Measurements from ENCODE around the gene CDC73.

DNA sequence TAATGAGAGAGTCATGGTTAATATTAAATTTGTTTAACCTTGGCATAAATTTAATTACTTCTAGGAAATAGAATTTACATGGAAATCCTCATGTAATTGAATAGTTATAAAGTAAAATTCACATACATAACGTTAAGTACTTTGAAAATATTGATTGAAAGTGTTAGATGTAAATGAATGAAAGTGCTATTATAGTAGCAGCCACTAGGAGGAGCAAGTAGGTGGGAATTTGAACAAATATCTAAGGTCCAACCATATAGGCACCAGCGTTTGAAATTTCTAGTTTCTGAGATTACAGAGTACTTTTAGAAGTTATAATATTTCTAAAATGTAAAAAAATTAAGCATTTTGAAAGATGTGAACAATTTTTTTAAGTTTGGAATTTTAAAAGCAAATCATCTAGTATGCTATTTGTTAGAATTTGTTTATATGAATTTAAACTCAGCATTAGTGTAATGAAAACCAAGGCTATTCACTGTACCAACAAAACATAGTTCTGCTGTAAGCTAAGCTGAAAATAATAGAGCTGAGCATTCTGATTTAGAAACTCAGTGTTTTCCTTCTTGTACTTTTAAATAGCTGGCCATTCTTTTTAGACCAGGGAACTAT lies 61.3 kb downstream of the CDC73 start:
- TF ChIP-seq POLR2AphosphoS5 (IDR thresholded peaks at IDR 0.05; ENCODE audit: low read depth, low read length): no peak
- no peak for TF ChIP-seq POLR2A (IDR thresholded peaks at IDR 0.05; ENCODE audit: low read depth, low read length)
- no peak for TF ChIP-seq SPI1 (IDR thresholded peaks at IDR 0.05; ENCODE audit: low read depth, low read length)
- no peak for TF ChIP-seq POU2F2 (IDR thresholded peaks at IDR 0.05; ENCODE audit: low read depth, low read length)
- no peak for TF ChIP-seq PAX5 (IDR thresholded peaks at IDR 0.05; ENCODE audit: insufficient read depth, low read length, severe bottlenecking)
